GM23248 (cell line): Measurements from ENCODE around the gene GALNT17.

Experiments used
- EZH2 ChIP-seq: fragments of 200-600 bp; sonication (generic); IDR thresholded peaks from 2 replicates; pipeline ENCODE4 v1.6.1; 2018; ENCODE audit warnings: antibody characterized with exemption, mild to moderate bottlenecking; ENCODE audit not compliant: insufficient read depth, poor library complexity, severe bottlenecking
- EZH2phosphoT487 ChIP-seq: fragments of 200-600 bp; sonication (generic); IDR thresholded peaks from 2 replicates; pipeline ENCODE4 v1.6.1; 2018; ENCODE audit warnings: antibody characterized with exemption, moderate library complexity, mild to moderate bottlenecking, low read depth; ENCODE audit not compliant: insufficient read depth

- no peak for TF ChIP-seq EZH2phosphoT487
- TF ChIP-seq EZH2: no peak
These were observed 311.2 kb downstream of the GALNT17 start for GRCh38 chr7:71443191-71443530.
